ENCODE results near the gene FOXP2.

The FOXP2 gene

DNA sequence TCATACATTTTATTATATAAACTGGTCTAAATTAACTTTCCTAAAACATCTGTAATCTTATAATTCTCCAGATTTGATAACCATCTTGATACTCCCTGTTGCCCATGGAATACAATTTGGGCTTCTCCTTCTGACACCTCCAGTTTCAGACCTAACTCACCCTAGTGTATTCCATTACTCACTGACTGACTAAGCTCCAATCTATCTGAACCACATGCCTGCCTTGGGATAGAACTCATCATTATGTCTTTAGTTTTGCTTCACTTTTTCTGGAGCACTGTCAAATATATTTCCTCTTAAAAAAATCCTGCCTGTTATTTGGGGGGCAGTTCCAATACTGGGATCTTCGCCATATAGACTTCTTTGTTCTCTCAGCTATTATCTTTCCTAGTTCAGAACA is 4.9 kb upstream of the FOXP2 start:
- TF ChIP-seq, protein P1, sequence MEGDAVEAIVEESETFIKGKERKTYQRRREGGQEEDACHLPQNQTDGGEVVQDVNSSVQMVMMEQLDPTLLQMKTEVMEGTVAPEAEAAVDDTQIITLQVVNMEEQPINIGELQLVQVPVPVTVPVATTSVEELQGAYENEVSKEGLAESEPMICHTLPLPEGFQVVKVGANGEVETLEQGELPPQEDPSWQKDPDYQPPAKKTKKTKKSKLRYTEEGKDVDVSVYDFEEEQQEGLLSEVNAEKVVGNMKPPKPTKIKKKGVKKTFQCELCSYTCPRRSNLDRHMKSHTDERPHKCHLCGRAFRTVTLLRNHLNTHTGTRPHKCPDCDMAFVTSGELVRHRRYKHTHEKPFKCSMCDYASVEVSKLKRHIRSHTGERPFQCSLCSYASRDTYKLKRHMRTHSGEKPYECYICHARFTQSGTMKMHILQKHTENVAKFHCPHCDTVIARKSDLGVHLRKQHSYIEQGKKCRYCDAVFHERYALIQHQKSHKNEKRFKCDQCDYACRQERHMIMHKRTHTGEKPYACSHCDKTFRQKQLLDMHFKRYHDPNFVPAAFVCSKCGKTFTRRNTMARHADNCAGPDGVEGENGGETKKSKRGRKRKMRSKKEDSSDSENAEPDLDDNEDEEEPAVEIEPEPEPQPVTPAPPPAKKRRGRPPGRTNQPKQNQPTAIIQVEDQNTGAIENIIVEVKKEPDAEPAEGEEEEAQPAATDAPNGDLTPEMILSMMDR (IDR thresholded peaks at IDR 0.05; ENCODE audit: insufficient read depth, low read length, poor library complexity, severe bottlenecking), result no peak
- no peak for DNase-seq (ENCODE audit: extremely low read depth, insufficient read length)
- Histone ChIP-seq H3K36me3 (ENCODE audit: control insufficient read depth, insufficient read depth, low read length) (no peaks in the 10 kb centered on the region), H3K27me3 (replicated peaks; ENCODE audit: control insufficient read depth, insufficient read depth, low read length) (no peaks in the 10 kb centered on the region), H3K4me3 (replicated peaks; ENCODE audit: low read depth, low read length) (no peak overlapping the region)

DNA sequence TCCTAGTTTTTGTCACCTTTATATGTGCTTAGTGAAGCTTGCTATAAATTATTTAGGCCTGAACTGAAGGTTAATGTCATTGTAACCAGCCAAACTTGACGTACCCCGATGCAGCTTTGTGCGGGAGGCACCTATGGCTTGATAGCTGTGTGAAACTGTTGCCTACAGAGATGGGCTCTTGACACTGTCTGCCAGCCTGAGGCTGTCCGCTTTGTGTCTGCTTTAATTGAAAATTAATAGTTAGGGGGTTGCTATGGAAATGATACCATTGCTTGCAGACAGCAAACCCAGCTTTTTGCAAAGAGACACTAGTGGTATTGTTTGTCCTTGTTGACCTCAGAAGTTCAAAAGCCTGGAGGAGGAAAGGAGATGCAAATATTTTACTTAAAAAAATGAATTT is 2.1 kb upstream of the FOXP2 start:
- DNase-seq (ENCODE audit: extremely low read depth, insufficient read length), result no peak
- TF ChIP-seq, protein P1 (IDR thresholded peaks at IDR 0.05; ENCODE audit: insufficient read depth, low read length, poor library complexity, severe bottlenecking), result no peak

DNA sequence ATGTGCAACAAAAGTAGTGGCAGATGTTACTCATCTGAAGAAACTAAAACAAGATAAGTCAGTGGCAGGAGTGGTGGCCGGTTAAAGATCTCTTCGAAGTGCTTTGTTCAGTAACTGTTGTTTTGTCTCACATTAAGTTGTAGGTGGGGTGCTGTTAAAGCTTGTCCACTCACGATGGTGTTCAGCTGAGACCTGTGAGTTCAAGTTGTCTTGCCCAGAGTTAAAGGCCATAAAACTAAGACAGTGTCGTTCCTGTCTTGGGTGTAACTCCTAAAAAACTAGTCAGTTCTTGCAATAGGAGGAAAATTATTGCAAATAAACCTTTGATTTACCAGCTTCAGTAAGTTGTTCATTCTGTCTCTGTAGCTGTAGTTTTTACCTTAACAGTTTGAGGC is 857 bp upstream of the FOXP2 start:
- DNase-seq (ENCODE audit: extremely low read depth, insufficient read length), result no peak
- H3K27me3 ChIP-seq (replicated peaks; ENCODE audit: control insufficient read depth, insufficient read depth, low read length), result no peaks in the 10 kb centered on the region
- TF ChIP-seq, protein P1 (IDR thresholded peaks at IDR 0.05; ENCODE audit: insufficient read depth, low read length, poor library complexity, severe bottlenecking), result no peak
- no peak overlapping the region for H3K4me3 ChIP-seq (replicated peaks; ENCODE audit: low read depth, low read length)
- no peaks in the 10 kb centered on the region for H3K36me3 ChIP-seq (ENCODE audit: control insufficient read depth, insufficient read depth, low read length)

More for the DNA sequence above, 2.1 kb upstream of the FOXP2 start:
- Histone ChIP-seq H3K36me3 (ENCODE audit: control insufficient read depth, insufficient read depth, low read length) (no peaks in the 10 kb centered on the region), H3K27me3 (replicated peaks; ENCODE audit: control insufficient read depth, insufficient read depth, low read length) (no peaks in the 10 kb centered on the region), H3K4me3 (replicated peaks; ENCODE audit: low read depth, low read length) (no peak overlapping the region)

DNA sequence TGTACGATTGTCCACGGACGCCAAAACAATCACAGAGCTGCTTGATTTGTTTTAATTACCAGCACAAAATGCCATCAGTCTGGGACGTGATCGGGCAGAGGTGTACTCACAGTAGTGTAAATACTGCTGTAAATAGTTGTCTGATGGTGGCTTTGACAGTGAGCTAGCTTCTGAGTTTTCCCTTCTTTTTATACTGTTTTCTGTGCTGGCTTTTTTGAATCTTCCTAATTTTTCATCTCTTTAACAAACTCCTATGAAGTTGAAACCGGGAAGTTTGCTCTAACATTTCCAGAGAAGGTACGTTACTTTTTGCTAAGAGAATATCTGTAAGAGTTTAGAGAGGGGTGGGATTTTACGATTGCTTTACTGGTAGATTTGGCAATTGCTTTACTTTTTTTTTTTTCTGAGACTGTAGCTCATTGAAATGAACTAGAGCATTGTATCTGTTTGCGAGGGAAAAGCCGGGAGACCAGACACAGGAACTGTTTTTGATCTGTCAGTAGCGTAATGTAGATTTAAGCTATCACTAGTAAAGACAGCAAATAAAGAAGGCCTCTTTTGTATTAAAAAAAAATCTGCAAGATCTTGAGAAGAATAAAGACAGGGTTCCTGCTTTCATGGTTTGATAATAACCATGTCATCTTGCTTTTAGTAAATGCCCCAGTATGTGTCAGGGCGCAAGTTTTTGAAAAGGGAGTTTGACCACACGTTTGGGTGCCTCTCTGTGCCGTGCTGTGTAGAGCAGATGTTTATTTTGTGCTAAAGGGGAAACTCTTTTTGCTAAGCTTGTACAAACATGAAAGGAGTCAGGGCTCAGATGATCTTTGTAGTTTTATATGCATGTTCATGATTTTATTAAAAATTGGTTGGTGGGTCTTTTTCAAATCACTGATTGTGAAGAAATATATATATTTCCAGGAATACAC is 712 bp downstream of the FOXP2 start:
- Histone ChIP-seq H3K4me3 (replicated peaks; ENCODE audit: low read depth, low read length) (no peak overlapping the region), H3K36me3 (ENCODE audit: control insufficient read depth, insufficient read depth, low read length) (no peaks in the 10 kb centered on the region), H3K27me3 (replicated peaks; ENCODE audit: control insufficient read depth, insufficient read depth, low read length) (no peaks in the 10 kb centered on the region)
- DNase-seq (ENCODE audit: extremely low read depth, insufficient read length), result no peak
- TF ChIP-seq, protein P1 (IDR thresholded peaks at IDR 0.05; ENCODE audit: insufficient read depth, low read length, poor library complexity, severe bottlenecking), result no peak

DNA sequence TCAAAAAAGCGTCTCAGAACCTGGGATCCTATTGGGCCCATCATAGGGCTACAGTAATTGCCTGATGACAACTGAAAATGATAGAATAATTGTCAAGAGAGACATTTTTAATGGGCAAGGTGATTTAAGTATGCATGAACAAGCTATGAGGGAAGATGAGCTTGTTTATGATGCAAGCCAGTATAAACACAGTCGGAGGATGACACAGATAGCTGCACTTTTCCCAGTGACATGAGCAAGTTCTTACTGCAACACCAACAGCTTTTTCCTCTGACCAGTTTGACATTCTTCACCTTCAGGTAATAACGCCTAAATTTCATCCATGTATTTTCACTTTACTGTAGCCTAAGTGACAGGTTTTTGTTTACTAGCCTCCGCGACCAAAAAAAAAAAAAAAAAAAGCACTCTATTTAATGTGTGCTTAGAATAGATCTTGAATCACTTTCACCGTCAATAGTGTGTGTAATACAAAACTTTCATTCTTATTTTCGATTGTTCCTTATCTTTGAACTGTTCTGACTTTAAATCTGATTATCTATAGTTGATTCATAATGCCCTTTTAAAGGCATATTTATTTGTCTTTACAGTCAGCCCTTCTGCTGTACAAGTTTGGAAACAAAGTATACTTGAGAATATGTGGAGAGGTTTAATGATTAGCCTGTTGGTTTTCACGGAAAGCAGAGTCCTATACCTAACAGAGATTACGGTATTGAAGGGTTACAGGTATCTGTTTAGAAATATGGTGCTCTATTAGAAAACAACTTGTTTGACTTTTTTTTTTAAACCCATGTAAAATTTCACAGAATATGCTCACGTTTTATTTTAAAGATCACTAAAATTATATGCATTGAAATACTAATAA is 1.7 kb downstream of the FOXP2 start:
- Histone ChIP-seq H3K36me3 (ENCODE audit: control insufficient read depth, insufficient read depth, low read length) (no peaks in the 10 kb centered on the region), H3K4me3 (replicated peaks; ENCODE audit: low read depth, low read length) (no peak overlapping the region), H3K27me3 (replicated peaks; ENCODE audit: control insufficient read depth, insufficient read depth, low read length) (no peaks in the 10 kb centered on the region)
- TF ChIP-seq, protein P1 (IDR thresholded peaks at IDR 0.05; ENCODE audit: insufficient read depth, low read length, poor library complexity, severe bottlenecking), result no peak
- no peak for DNase-seq (ENCODE audit: extremely low read depth, insufficient read length)

Data from GM06990 (cell line).